ENCODE measurements around the gene ZNF253. TPM values are rescaled to one million over a fixed set of nuclear protein-coding genes. Genes with fewer than 3 reads are reported as not detected.
"Not testable (repeated sequence)": the region's sequence is repeated elsewhere in the genome, so short reads cannot be mapped to it uniquely, and the experiment has no call there.

The ZNF253 gene
- polyA plus RNA-seq, 6 donors from 2014 or later, result 12.6 to 22.6 (median 19.8) TPM

GRCh38 chr19:19909654-19910053, 44.0 kb downstream of the ZNF253 start:
- DNase-seq (no peak), ATAC-seq (ENCODE audit: low read depth in 2 of 2) (no peak)
- Mint-ChIP-seq H3K27me3 (no peaks in the 10 kb centered on the region), H3K36me3 (peaks cover 0 to 4% of the 10 kb centered on the region in 2 donors), H3K9me3 (peaks cover 0 to 7% (median 0%) of the 10 kb centered on the region in 7 donors), H3K4me1 (peaks cover 10 to 33% (median 22%) of the 10 kb centered on the region in 3 donors), H3K4me3 (no peak overlapping the region), H3K27ac (no peak overlapping the region)

- H3K4me3 Mint-ChIP-seq, result no peak overlapping the region
- peaks cover 0 to 18% (median 14%) of the 10 kb centered on the region in 3 donors for H3K4me1 Mint-ChIP-seq
- no peak for DNase-seq
- no peak for ATAC-seq (ENCODE audit: low read depth in 2 of 2)
- H3K36me3 Mint-ChIP-seq, result peaks cover 0 to 4% of the 10 kb centered on the region in 2 donors
- no peak overlapping the region for H3K27ac Mint-ChIP-seq
- peaks cover 0 to 7% (median 0%) of the 10 kb centered on the region in 7 donors for H3K9me3 Mint-ChIP-seq
- no peaks in the 10 kb centered on the region for H3K27me3 Mint-ChIP-seq
These were observed 45.5 kb downstream of the ZNF253 start for GRCh38 chr19:19911150-19911549.

GRCh38 chr19:19914596-19914995, 48.9 kb downstream of the ZNF253 start:
- DNase-seq (no peak), ATAC-seq (ENCODE audit: low read depth in 2 of 2) (no peak)
- no peak overlapping the region for H3K27ac Mint-ChIP-seq
- no peaks in the 10 kb centered on the region for H3K27me3 Mint-ChIP-seq
- H3K4me1 Mint-ChIP-seq, result peaks cover 0 to 11% (median 0%) of the 10 kb centered on the region in 3 donors
- peaks cover 0 to 5% (median 0%) of the 10 kb centered on the region in 7 donors for H3K9me3 Mint-ChIP-seq
- H3K4me3 Mint-ChIP-seq, result no peak overlapping the region
- H3K36me3 Mint-ChIP-seq, result no peaks in the 10 kb centered on the region

GRCh38 chr19:19930417-19930816, 64.7 kb downstream of the ZNF253 start:
- not testable (repeated sequence) for H3K27me3 Mint-ChIP-seq; H3K4me3 Mint-ChIP-seq; H3K4me1 Mint-ChIP-seq; DNase-seq; H3K27ac Mint-ChIP-seq; ATAC-seq (ENCODE audit: low read depth in 2 of 2)
- Mint-ChIP-seq H3K36me3 (peaks cover 24 to 43% of the 10 kb centered on the region in 2 donors), H3K9me3 (peaks cover 0 to 81% (median 46%) of the 10 kb centered on the region in 7 donors)

GRCh38 chr19:19933432-19934314, 68.0 kb downstream of the ZNF253 start:
- not testable (repeated sequence) for ATAC-seq (ENCODE audit: low read depth in 2 of 2); H3K27me3 Mint-ChIP-seq; DNase-seq; H3K27ac Mint-ChIP-seq
- Mint-ChIP-seq H3K9me3 (peaks cover 0 to 83% (median 59%) of the 10 kb centered on the region in 7 donors), H3K4me1 (peaks cover 4 to 24% (median 5%) of the 10 kb centered on the region in 3 donors), H3K4me3 (peak overlapping the region in 1 of 8 donors; percentile 12), H3K36me3 (peaks cover 23 to 27% of the 10 kb centered on the region in 2 donors)

GRCh38 chr19:19937403-19937802, 71.7 kb downstream of the ZNF253 start:
- Mint-ChIP-seq H3K27ac (peak overlapping the region in 1 of 6 donors; percentile 36), H3K4me1 (peaks cover 4 to 26% (median 5%) of the 10 kb centered on the region in 3 donors), H3K36me3 (peaks cover 18 to 21% of the 10 kb centered on the region in 2 donors), H3K4me3 (peak overlapping the region in 4 of 8 donors; percentile 42 to 64 (median 44)), H3K9me3 (peaks cover 0 to 77% (median 44%) of the 10 kb centered on the region in 7 donors), H3K27me3 (no peaks in the 10 kb centered on the region)
- DNase-seq (peak; percentile 26), ATAC-seq (ENCODE audit: low read depth in 2 of 2) (peak; percentile 56 to 66)

GRCh38 chr19:19938449-19938848, 72.8 kb downstream of the ZNF253 start:
- no peak for DNase-seq
- Mint-ChIP-seq H3K4me3 (peak overlapping the region in 1 of 8 donors; percentile 73), H3K9me3 (peaks cover 0 to 67% (median 33%) of the 10 kb centered on the region in 7 donors), H3K36me3 (peaks cover 8 to 10% of the 10 kb centered on the region in 2 donors), H3K27me3 (no peaks in the 10 kb centered on the region), H3K27ac (peak overlapping the region in 1 of 6 donors; percentile 50), H3K4me1 (peaks cover 4 to 26% (median 5%) of the 10 kb centered on the region in 3 donors)
- ATAC-seq (ENCODE audit: low read depth in 2 of 2), result no peak

- Mint-ChIP-seq H3K27me3 (peaks cover 0 to 13% (median 6%) of the 10 kb centered on the region in 3 donors), H3K27ac (peak overlapping the region in 1 of 6 donors; percentile 46), H3K36me3 (peaks cover 0 to 13% of the 10 kb centered on the region in 2 donors), H3K9me3 (peaks cover 0 to 28% (median 8%) of the 10 kb centered on the region in 7 donors), H3K4me1 (no peaks in the 10 kb centered on the region), H3K4me3 (peak overlapping the region in 1 of 8 donors; percentile 37)
- ATAC-seq (ENCODE audit: low read depth in 2 of 2) (no peak), DNase-seq (no peak)
These were observed 78.3 kb downstream of the ZNF253 start for GRCh38 chr19:19943848-19944582.

Other genes starting within 250 kb of the ZNF253 start
- under 1 TPM in 2 of 6 donors, not detected in 4; 0.26 to 0.31 TPM for gene PBX4, start 247.2 kb upstream of the ZNF253 start, polyA plus RNA-seq (ENCODE audit: low read depth in 6 of 6)
- 10 to 100 TPM in 2 of 6 donors, 1 to 10 TPM in 4; 6.1 to 13.0 (median 8.4) TPM for gene LPAR2, start 237.7 kb upstream of the ZNF253 start, polyA plus RNA-seq (ENCODE audit: low read depth in 6 of 6)
- 10 to 100 TPM; 41.4 to 79.9 (median 49.1) TPM for gene GMIP, start 222.2 kb upstream of the ZNF253 start, polyA plus RNA-seq (ENCODE audit: low read depth in 6 of 6)
- 10 to 100 TPM; 13.2 to 59.0 (median 17.5) TPM for gene ATP13A1, start 202.2 kb upstream of the ZNF253 start, polyA plus RNA-seq (ENCODE audit: low read depth in 6 of 6)
- 10 to 100 TPM; 29.2 to 66.9 (median 37.4) TPM for gene ZNF101, start 197.0 kb upstream of the ZNF253 start, polyA plus RNA-seq (ENCODE audit: low read depth in 6 of 6)
- gene ZNF14, start 132.8 kb upstream of the ZNF253 start, polyA plus RNA-seq (ENCODE audit: low read depth in 6 of 6), result 10 to 100 TPM in 4 of 6 donors, 1 to 10 TPM in 2; 6.6 to 26.6 (median 10.7) TPM
- 10 to 100 TPM; 35.0 to 45.5 (median 38.9) TPM for gene ZNF506, start 44.1 kb upstream of the ZNF253 start, polyA plus RNA-seq (ENCODE audit: low read depth in 6 of 6)
- gene ZNF93, start 35.1 kb downstream of the ZNF253 start, polyA plus RNA-seq (ENCODE audit: low read depth in 6 of 6), result 10 to 100 TPM; 13.1 to 24.6 (median 18.9) TPM
- gene ZNF682, start 173.6 kb downstream of the ZNF253 start, polyA plus RNA-seq (ENCODE audit: low read depth in 6 of 6), result 1 to 10 TPM; 2.5 to 6.0 (median 3.1) TPM
- gene ZNF90, start 212.1 kb downstream of the ZNF253 start, polyA plus RNA-seq (ENCODE audit: low read depth in 6 of 6), result 1 to 10 TPM; 2.5 to 4.8 (median 4.1) TPM

Measured in naive B cell (primary cell).